Measurements from ENCODE around the gene CEP131. TPM values are rescaled to one million over a fixed set of nuclear protein-coding genes. Genes with fewer than 3 reads are reported as not detected.
"Not testable (repeated sequence)": the region's sequence is repeated elsewhere in the genome, so short reads cannot be mapped to it uniquely, and the experiment has no call there.

The CEP131 gene
- total RNA-seq, 1 donor from 2014 or later: 13.0 TPM

DNA sequence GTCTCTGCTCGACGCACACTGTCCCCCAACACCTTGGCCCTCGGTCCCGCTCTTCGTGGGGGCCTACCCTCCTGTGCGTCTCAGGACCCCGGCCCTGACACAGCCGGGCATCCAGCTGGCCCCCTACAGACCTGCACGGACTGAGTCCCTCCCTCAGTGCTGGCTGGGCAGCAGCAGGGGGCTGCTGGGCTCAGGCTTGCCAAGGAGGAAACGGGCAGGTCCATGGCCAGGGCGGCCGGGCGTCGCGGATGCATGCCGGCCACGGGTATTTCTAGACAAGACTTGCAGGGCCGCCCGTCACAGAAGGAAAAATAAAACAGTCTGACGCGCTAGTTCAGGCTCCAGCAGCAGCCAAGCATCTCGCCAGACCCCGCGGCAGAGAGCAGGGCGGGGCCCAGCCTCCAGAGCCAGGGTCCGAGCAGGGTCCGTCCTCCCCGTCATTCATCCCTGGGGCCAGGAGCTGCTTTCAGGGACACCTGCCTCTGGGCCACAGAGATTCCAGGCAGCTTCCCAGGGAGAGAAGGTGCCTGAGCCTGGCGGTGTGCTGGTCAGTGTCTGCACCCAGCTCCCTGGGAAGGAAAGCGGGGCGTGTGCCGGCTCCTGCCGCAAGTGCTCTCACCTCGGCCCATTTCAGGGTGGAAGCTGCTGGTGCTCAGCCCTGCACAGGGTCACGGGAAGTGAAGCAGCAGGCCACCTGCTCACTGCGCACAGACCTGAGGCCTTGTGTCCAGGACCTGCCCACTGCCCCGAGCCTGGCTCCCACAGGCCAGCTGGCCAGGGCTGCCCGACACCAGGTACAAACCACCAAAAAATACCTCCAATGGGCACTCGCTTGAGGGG, 64.7 kb downstream of the CEP131 start:
- no peak for DNase-seq (ENCODE audit: low spot score in 2 of 2)
- FAIRE-seq: no peak

- DNase-seq (ENCODE audit: low spot score in 2 of 2) (no peak), FAIRE-seq (no peak)
These were observed 65.6 kb downstream of the CEP131 start for GRCh38 chr17:81156866-81157805.

DNA sequence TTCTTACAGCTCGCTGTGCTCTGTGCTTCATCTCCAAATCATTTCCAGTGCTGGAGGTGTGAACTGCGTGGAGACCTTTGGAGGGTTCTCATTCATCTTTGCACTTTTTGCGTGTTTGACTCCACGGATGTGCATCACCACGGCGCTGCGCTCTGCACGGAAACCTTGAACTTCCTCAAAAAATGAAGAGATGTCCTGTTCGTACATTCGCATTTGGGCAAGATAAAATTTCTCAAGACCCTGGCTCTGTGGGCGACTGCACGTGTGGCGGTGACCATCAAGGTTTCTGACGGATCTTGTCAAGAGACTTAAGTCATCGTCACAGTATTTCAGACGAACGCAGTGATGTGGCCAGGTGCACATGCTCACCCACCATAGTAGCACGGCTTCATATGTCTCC, 67.8 kb downstream of the CEP131 start:
- FAIRE-seq (no peak), DNase-seq (ENCODE audit: low spot score in 2 of 2) (no peak)

DNA sequence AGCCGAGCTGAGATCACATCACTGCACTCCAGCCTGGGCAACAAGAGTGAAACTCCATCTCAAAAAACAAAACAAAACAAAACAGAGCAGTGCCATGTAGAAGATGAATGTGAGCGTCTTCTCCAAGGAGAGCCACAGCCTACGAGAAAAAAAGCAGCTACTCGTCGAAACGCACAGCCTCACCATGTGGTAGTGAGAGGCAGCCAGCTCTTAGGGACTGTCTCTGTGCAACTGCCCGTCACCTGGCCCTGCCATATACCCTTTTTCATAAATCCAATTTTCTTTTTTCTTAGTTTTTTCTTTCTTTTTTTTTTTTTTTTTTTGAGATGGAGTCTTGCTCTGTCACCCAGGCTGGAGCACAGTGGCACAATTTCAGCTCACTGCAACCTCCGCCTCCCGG, 68.7 kb downstream of the CEP131 start:
- FAIRE-seq; DNase-seq (ENCODE audit: low spot score in 2 of 2): not testable (repeated sequence)

GRCh38 chr17:81153340-81153803, 69.4 kb downstream of the CEP131 start:
- peak; percentile 79 to 80 for DNase-seq (ENCODE audit: low spot score in 2 of 2)

GRCh38 chr17:81152288-81152828, 70.4 kb downstream of the CEP131 start:
- DNase-seq (ENCODE audit: low spot score in 2 of 2) (no peak), FAIRE-seq (no peak)

More at GRCh38 chr17:81153340-81153803, 69.4 kb downstream of the CEP131 start:
- FAIRE-seq: no peak

DNA sequence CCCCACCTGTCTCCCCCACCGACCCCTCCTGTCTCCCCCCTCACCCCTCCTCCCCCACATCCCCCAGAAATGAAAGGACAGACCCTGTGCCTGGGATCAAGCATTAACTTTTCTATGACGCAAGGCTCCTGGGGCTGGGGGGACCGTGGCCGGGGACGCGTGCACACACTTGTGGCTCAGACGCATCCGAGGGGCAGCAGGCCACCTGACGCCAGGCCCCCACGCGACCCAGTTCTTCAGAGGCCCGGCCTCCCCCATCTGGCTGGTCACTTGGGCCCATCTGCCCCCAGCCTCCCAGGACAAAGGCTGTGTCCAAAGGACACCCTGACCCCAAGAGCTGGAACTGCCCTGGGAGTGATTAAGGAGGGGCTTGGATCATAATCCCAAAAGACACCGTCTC, 71.5 kb downstream of the CEP131 start:
- DNase-seq (ENCODE audit: low spot score in 2 of 2) (no peak), FAIRE-seq (no peak)

DNA sequence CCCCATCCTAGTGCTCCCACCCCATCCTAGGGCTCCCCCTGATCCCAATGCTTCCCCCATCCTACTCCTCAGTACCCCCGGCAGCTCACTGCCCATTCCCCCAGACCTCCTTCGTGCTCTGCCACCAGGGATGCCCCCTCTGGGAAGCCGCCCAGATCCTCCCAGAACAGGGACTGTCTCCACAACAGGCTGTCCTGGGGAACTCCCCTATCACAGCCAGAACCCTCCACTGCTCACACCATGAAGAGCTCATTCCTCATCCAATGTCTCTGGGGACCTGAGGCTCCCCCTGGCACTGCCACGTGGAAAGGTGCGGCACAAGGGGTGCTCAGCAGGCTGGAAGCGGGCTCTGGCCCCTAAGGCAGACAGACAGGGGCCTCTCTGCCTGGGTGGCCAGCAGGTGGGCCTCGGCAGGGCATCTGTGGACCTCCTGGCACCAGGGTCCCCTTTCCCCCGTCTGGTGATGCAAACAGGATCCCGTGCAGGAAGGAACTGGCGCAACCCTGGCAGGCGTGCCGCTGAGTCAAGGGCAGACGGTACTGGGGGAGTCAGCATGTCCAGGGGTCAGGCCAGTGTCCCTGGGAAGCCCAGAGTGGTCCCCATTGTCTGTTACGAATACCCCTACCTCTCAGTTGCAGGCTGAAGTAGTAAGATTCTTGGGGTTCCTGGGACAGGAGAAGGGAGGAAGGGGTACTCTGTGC, 72.2 kb downstream of the CEP131 start:
- DNase-seq (ENCODE audit: low spot score in 2 of 2) (no peak), FAIRE-seq (no peak)

- FAIRE-seq (no peak), DNase-seq (ENCODE audit: low spot score in 2 of 2) (no peak)
These were observed 73.7 kb downstream of the CEP131 start for GRCh38 chr17:81148986-81149533.

DNA sequence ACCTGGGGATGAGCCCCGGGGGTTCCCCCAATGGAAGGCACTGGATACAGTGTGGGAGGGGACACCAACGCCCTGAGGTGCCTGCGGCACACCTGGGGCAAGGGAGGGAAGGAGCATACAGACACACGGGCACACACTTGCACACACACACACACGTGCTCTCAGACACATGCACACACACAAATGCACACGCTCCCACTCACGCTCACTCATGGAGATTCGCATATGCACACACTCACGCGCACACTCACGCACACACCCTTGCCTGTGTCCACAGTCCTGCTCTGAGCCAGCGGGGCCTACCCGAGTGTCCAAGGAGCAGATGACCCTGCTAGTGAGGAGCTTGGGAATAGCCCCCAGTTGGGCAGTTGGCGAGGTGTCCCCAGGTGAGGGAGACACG, 74.2 kb downstream of the CEP131 start:
- FAIRE-seq: no peak

DNA sequence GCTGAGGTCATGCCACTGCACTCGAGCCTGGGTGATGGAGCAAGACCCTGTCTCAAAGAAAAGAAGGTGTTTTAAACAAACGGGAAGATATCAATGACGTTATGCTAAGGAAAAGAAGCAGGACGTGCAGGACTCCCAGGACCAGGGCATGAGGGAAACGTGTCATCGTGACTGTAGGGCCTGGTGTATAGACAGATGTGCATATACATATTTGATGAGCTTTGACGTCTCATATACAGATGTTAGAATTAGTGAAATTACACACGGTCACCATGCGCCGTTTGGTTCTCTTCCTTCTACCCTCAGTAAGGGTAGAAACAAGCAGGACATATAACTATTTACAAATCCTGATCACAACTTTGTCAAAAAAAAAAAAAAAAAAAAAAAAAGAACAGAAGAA, 75.1 kb downstream of the CEP131 start:
- no peak for DNase-seq (ENCODE audit: low spot score in 2 of 2)
- FAIRE-seq: no peak

More for the DNA sequence above, 74.2 kb downstream of the CEP131 start:
- no peak for DNase-seq (ENCODE audit: low spot score in 2 of 2)

DNA sequence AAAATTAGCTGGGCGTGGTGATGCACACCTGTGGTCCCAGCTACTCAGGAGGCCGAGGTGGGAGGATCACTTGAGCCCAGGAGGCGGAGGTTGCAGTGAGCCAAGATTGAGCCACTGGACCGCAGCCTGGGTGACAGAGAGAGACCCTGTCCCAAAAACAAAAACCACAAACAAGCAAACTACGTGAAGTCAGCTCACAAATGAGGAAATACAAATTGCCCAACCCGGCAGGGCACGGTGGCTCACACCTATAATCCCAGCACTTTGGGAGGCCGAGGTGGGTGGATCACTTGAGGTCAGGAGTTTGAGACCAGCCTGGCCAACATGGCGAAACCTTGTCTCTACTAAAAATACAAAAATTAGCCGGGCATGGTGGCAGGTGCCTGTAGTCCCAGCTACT, 76.6 kb downstream of the CEP131 start:
- FAIRE-seq: not testable (repeated sequence)

GRCh38 chr17:81144423-81144781, 78.4 kb downstream of the CEP131 start:
- DNase-seq (ENCODE audit: low spot score in 2 of 2) (no peak), FAIRE-seq (no peak)

More for the DNA sequence above, 76.6 kb downstream of the CEP131 start:
- not testable (repeated sequence) for DNase-seq (ENCODE audit: low spot score in 2 of 2)

DNA sequence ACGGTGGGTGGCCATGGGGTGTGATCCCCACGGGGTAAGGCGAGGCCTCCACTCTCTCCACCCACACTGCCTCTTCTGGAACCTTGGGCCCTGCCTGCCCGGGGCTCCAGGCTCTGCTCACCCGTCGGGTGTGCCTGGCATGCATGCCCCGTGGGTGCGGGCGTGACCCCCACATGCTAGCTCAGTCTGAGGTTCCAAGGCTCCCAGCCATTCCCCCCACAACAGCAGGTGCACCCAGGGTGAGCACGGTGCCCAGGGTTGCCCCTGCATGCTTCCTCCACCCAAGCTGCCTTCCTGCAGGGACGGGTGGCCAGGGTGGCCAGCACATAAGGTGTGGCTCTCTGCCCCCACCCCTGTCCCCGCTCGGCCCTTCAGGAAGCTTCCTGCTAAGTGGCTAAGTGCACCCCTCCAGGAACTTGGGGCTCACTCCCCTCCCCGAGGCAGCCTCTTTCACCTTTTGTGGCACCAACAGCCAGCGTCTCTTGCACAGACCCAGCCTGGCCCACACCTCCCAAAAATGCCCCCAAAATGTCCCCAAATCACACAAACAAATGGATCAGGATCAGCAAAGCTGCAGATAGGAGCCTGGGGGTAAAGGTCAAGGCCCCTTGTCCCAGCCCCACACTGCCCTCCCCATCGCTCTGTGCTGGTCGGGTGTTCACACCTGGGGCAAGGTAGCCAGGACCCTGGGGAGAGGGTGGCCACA, 78.9 kb downstream of the CEP131 start:
- FAIRE-seq (no peak), DNase-seq (ENCODE audit: low spot score in 2 of 2) (no peak)

DNA sequence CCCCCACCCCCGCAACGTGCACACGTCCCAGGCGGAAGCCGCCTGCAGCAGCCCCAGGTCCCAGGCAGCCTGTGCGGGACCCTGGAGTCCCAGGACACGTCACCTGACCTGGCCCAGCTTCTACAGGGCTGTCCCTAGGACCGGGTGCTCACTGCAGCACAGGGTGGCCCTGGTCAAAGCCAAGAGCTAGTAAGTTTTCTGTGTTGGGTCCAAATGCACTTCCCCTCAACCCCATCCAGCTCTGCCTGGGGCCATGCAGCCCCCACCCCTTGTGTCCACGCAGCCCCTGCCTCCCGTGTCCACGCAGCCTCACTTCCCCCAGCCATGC, 79.6 kb downstream of the CEP131 start:
- FAIRE-seq: no peak
- no peak for DNase-seq (ENCODE audit: low spot score in 2 of 2)

- no peak for FAIRE-seq
These were observed 80.2 kb downstream of the CEP131 start for GRCh38 chr17:81142301-81143199.

GRCh38 chr17:81140695-81141094, 82.1 kb downstream of the CEP131 start:
- FAIRE-seq: no peak
- DNase-seq (ENCODE audit: low spot score in 2 of 2): no peak

More at GRCh38 chr17:81142301-81143199, 80.2 kb downstream of the CEP131 start:
- DNase-seq (ENCODE audit: low spot score in 2 of 2): peak; percentile 81 to 82

- DNase-seq (ENCODE audit: low spot score in 2 of 2): no peak
- FAIRE-seq: no peak
These were observed 82.7 kb downstream of the CEP131 start for GRCh38 chr17:81140018-81140417.

Measured in frontal cortex (tissue), 4 donors.